Vagina (tissue), 2 donors: ENCODE measurements around the gene AHNAK2. TPM values are rescaled to one million over a fixed set of nuclear protein-coding genes. Genes with fewer than 3 reads are reported as not detected.

Source experiments
- DNase-seq, 2 donors: peaks; one replicate each; pipeline ENCODE4 v3.0.0-alpha.2; 2017; ENCODE audit errors: extremely low spot score in 2 of 2
- H3K27ac ChIP-seq: fragments of 200-600 bp; sonication (generic); one replicate; pipeline ENCODE4 v1.5.1; 2019
- H3K27me3 ChIP-seq: fragments of 200-600 bp; sonication (generic); one replicate; pipeline ENCODE4 v1.5.1; 2019
- H3K36me3 ChIP-seq, 2 donors: fragments of 200-600 bp; sonication (generic); one replicate each; pipeline ENCODE4 v1.5.1; 2017 to 2019
- H3K4me1 ChIP-seq: fragments of 200-600 bp; sonication (generic); one replicate; pipeline ENCODE4 v1.5.1; 2019
- H3K4me3 ChIP-seq, 2 donors: fragments of 200-600 bp; sonication (generic); 1 replicate in 1 of 2; 2 replicates in 1 of 2; pipeline ENCODE4 v1.5.1; 2016 to 2019
- H3K9me3 ChIP-seq: fragments of 200-600 bp; sonication (generic); one replicate; pipeline ENCODE4 v1.5.1; 2019
- POLR2A ChIP-seq, 2 donors: fragments of 450-650 bp; IDR thresholded peaks; one replicate each; pipeline ENCODE4 v1.6.1; 2017; ENCODE audit warnings: antibody characterized with exemption in 2 of 2, mild to moderate bottlenecking in 2 of 2, moderate library complexity in 2 of 2
- POLR2AphosphoS5 ChIP-seq, 2 donors: sonication (generic); formaldehyde crosslinking; IDR thresholded peaks; one replicate each; pipeline ENCODE4 v1.9.0; 2017; ENCODE audit warnings: antibody characterized with exemption in 2 of 2, mild to moderate bottlenecking in 2 of 2, low read depth in 1 of 2; ENCODE audit not compliant: insufficient read depth in 1 of 2
- intact Hi-C: fragments of 100-400 bp; cut with DNase I; formaldehyde crosslinking; loops from one replicate; pipeline ENCODE4 v1.15.1; 2023
- total RNA-seq: library from RNA; depleted of rRNA; stranded (reverse); fragments of >200 nt; gene quantifications from one replicate; pipeline ENCODE4 v1.2.3, GENCODE V29; 2016
- TF ChIP-seq, protein P1 (sequence below), 3 experiments: fragments of 450-650 bp in 2 of 3; fragments of 200-600 bp in 1 of 3; sonication (generic) in 1 of 3; IDR thresholded peaks; one replicate each; pipeline ENCODE4 v1.5.1; 2017 to 2019; ENCODE audit warnings: antibody characterized with exemption in 3 of 3, mild to moderate bottlenecking in 2 of 3, moderate library complexity in 2 of 3

AHNAK2 gene
- total RNA-seq, 1 donor from 2014 or later, result 180 TPM

DNA sequence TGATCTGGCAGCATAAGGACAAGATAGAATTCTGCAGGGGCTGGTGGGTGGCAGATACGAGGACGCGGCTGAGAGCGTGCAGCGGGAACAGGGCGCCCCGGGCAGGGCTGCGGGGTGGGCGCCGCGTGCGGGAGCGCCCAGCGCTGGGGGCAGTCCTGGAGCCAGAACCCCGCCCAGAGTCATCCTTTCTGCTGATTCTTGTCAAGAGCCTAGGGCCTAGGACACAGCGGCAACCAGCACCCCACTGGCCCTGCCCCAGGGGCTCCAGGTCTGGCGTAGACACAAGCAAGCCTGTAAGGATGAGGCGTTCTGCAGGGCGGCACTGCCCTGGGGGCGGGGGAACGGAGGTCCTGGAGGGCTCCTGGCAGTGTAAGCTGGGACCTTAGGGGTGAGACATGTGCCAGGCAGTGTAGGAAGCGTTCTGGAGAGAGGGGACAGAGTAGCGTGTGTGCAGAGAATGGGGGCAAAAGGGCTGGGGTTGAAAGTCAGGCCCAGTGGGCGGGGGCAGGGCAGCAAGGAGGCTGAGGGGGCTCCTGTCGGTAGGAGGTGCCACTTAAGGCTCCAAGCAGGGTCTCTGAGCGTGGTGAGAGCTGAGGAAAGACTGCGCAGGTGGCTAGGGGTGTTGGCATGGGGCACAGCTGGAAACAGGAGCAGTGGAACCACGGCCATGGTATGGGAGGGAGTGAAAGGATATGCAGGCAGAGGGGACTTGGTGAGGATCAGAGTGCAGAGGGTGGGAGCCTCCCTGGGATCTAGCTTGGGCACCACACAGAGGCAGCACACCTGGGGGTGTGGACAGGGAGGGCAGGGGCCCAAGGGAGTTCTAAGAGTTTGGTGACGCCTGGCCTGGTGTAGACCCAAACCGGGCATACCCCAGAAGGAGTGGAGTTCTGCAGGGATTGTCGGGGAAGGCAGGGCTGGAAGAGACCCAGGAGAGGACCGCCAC, 845 bp upstream of the AHNAK2 start:
- no peaks in the 10 kb centered on the region for H3K36me3 ChIP-seq
- H3K4me1 ChIP-seq, result peaks cover 45% of the 10 kb centered on the region
- H3K4me3 ChIP-seq, result peak overlapping the region; percentile 48 to 82
- peak in 1 of 2 donors; percentile 15 for TF ChIP-seq POLR2AphosphoS5 (IDR thresholded peaks at IDR 0.05; ENCODE audit: insufficient read depth in 1 of 2, low read depth in 1 of 2)
- TF ChIP-seq, protein P1, sequence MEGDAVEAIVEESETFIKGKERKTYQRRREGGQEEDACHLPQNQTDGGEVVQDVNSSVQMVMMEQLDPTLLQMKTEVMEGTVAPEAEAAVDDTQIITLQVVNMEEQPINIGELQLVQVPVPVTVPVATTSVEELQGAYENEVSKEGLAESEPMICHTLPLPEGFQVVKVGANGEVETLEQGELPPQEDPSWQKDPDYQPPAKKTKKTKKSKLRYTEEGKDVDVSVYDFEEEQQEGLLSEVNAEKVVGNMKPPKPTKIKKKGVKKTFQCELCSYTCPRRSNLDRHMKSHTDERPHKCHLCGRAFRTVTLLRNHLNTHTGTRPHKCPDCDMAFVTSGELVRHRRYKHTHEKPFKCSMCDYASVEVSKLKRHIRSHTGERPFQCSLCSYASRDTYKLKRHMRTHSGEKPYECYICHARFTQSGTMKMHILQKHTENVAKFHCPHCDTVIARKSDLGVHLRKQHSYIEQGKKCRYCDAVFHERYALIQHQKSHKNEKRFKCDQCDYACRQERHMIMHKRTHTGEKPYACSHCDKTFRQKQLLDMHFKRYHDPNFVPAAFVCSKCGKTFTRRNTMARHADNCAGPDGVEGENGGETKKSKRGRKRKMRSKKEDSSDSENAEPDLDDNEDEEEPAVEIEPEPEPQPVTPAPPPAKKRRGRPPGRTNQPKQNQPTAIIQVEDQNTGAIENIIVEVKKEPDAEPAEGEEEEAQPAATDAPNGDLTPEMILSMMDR (IDR thresholded peaks at IDR 0.05), result no peak
- no peak for DNase-seq
- H3K27me3 ChIP-seq, result no peaks in the 10 kb centered on the region
- intact Hi-C loops, result loop anchor here (5.0 kb wide), 1 partner anchor 63 kb away; no protein-coding TSS in a partner anchor
- no peaks in the 10 kb centered on the region for H3K9me3 ChIP-seq
- H3K27ac ChIP-seq, result no peak overlapping the region

DNA sequence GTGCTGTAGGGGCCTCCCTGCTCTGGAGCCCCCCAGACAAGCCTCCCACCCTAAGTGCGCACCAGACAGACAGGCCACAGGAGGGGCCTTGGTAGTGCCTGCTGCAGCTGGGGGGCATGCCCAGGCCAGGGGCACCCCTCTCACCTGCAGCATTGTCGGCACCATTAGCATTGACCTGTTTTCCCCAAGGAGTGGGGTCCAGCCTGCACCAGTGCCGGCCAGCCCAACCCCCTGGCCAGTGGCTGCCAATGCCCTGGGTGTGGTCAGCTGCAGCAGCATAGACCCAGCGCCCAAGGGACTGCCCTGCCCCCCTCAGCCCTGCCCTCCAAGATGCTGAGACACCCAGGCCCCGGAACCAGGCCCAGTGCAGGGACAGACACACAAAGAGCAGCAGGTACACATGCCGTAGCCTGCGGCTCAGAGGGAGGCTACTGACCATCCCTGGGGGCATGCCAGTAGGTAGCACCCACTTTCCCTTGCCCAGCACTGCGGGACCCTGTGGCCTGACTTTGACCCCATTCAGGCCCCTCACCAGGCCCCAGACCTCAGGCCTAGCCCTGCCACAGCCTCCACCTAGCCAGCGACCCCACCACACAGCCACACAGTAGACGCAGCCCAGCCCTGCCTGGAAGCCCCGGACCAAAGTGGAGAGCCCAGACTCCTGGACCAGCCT, 1.0 kb downstream of the AHNAK2 start:
- TF ChIP-seq, protein P1 (IDR thresholded peaks at IDR 0.05), result no peak
- no peak for TF ChIP-seq POLR2A (IDR thresholded peaks at IDR 0.05)
- no peak for TF ChIP-seq POLR2AphosphoS5 (IDR thresholded peaks at IDR 0.05; ENCODE audit: insufficient read depth in 1 of 2, low read depth in 1 of 2)
- Histone ChIP-seq H3K27me3 (no peaks in the 10 kb centered on the region), H3K27ac (peak overlapping the region; percentile 10), H3K4me1 (peaks cover 64% of the 10 kb centered on the region), H3K36me3 (no peaks in the 10 kb centered on the region), H3K4me3 (peak overlapping the region; percentile 48 to 82), H3K9me3 (no peaks in the 10 kb centered on the region)
- intact Hi-C loops, result loop anchor here (5.0 kb wide), 1 partner anchor 65 kb away; no protein-coding TSS in a partner anchor
- DNase-seq, result no peak

DNA sequence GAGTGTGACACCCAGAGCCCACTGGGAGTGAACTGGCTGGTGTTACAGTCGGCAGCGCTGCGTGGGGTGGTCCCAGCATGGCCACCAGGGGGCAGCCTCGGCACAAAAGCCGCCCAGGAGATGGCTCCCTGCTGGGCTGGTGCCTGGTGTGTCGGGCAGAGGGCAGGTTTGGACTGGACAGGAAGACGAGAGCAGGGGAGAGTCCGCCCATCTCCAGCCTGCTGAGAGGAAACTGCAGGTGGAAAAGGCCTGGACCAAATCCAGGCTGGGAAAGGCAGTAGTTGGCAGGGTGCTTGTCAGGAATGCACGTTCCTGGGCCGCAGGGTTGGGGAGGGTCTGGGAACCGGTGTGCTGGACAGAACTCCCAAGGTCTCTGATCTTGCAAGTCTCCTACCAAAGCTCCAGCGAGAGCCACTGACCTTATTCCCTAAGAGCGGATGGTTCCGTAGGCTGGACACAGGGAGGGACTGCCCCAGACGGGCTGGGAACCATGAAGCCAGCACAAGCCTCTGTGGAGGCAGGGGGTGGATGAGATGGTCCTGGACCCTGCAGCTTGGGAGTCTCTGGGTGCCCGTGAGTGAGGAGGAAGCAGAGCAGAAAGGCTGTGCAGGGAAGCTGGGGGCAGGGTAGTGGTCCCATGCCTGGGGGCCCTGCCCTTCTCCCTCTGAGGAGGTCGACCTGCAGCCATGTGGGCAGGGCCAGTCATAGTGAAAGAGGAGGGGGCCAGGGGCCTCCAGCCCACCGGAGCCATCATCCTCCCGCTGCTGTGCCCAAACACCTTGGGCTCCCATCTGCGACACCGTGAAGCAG, 1.8 kb downstream of the AHNAK2 start:
- Histone ChIP-seq H3K27ac (peak overlapping the region; percentile 99), H3K27me3 (no peaks in the 10 kb centered on the region), H3K9me3 (no peaks in the 10 kb centered on the region), H3K36me3 (no peaks in the 10 kb centered on the region), H3K4me1 (peaks cover 71% of the 10 kb centered on the region), H3K4me3 (peak overlapping the region in 1 of 2 donors; percentile 48)
- intact Hi-C loops, result loop anchor here (5.0 kb wide), 1 partner anchor 66 kb away; no protein-coding TSS in a partner anchor
- TF ChIP-seq POLR2A (IDR thresholded peaks at IDR 0.05) (no peak), POLR2AphosphoS5 (IDR thresholded peaks at IDR 0.05; ENCODE audit: insufficient read depth in 1 of 2, low read depth in 1 of 2) (peak in 1 of 2 donors; percentile 21)
- TF ChIP-seq, protein P1 (IDR thresholded peaks at IDR 0.05), result peak; percentile 79 to 91 (median 83)
- DNase-seq, result no peak

DNA sequence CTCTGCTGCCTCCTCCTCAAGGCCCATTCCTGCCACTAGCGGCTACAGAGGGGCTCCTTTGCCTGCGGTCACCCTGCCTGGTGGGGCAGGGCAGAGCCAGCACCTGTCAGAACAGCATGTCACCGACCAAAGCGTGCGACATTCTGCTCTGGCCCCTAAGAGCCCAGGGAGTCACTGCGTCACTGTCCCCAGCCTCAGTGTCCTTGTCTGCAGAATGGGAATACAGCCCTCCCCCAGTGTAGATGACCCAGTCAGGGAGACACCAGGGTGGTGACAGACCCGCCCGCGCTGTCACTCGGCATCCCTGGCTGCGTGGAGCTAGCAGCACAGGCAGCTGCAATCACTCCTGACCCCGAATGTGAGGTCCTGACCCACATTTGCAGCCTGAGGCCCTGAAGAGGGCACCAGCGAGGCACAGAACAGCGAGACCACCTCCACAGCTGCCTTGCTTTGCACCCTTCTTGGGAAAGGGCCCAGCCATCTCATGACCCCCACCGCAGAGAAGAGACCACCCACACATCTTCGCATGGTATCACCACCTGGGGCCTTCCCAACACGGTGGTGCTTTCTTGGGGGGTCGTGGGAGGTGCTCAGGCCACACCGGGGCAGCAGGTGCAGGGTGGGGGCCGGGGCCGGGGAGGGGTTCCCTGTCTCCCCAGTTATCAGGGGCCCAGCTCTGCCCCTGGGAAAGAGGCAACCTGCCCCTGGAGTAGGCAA, 2.5 kb downstream of the AHNAK2 start:
- peak overlapping the region; percentile 99 for H3K27ac ChIP-seq

More for the DNA sequence above, 2.5 kb downstream of the AHNAK2 start:
- H3K4me3 ChIP-seq, result no peak overlapping the region
- intact Hi-C loops, result loop anchor here (5.0 kb wide), 1 partner anchor 67 kb away; no protein-coding TSS in a partner anchor
- H3K9me3 ChIP-seq, result no peaks in the 10 kb centered on the region
- H3K4me1 ChIP-seq, result peaks cover 79% of the 10 kb centered on the region
- DNase-seq, result no peak
- no peaks in the 10 kb centered on the region for H3K27me3 ChIP-seq
- TF ChIP-seq POLR2A (IDR thresholded peaks at IDR 0.05) (no peak), POLR2AphosphoS5 (IDR thresholded peaks at IDR 0.05; ENCODE audit: insufficient read depth in 1 of 2, low read depth in 1 of 2) (no peak)
- TF ChIP-seq, protein P1 (IDR thresholded peaks at IDR 0.05), result no peak
- no peaks in the 10 kb centered on the region for H3K36me3 ChIP-seq
